ENCODE results near the gene LDAF1.

- TF ChIP-seq POLR2A (IDR thresholded peaks at IDR 0.05; ENCODE audit: low read depth, low read length) (no peak), POLR2AphosphoS5 (IDR thresholded peaks at IDR 0.05; ENCODE audit: low read depth, low read length) (no peak)
These were observed 32.1 kb downstream of the LDAF1 start for GRCh38 chr16:21190599-21190998.
